GM18505 (cell line): Measurements from ENCODE around the gene ACACA.

Experiments used
- ATAC-seq: cut with Tn5 transposase; IDR thresholded peaks from one replicate; pipeline ENCODE4 v1.9.1; 2021; ENCODE audit not compliant: unreplicated experiment
- POLR2A ChIP-seq: IDR thresholded peaks from 4 replicates; pipeline ENCODE4 v1.6.1; 2011; ENCODE audit warnings: borderline replicate concordance; ENCODE audit not compliant: insufficient read depth, insufficient read length; ENCODE audit errors: extremely low read depth

Gene ACACA

GRCh38 chr17:37200497-37200896 is 206.1 kb downstream of the ACACA start:
- TF ChIP-seq POLR2A = no peak
- ATAC-seq = no peak

GRCh38 chr17:37197336-37197735 is 209.3 kb downstream of the ACACA start:
- TF ChIP-seq POLR2A = no peak
- ATAC-seq = no peak

GRCh38 chr17:37194208-37194607 is 212.4 kb downstream of the ACACA start:
- ATAC-seq = no peak
- no peak for TF ChIP-seq POLR2A

- no peak for ATAC-seq
- TF ChIP-seq POLR2A = no peak
These were observed 215.4 kb downstream of the ACACA start for GRCh38 chr17:37191219-37191618.

GRCh38 chr17:37190493-37190892 is 216.1 kb downstream of the ACACA start:
- no peak for ATAC-seq
- TF ChIP-seq POLR2A = no peak

- no peak for ATAC-seq
- TF ChIP-seq POLR2A = no peak
These were observed 218.5 kb downstream of the ACACA start for GRCh38 chr17:37188157-37188556.

GRCh38 chr17:37187262-37187661 is 219.4 kb downstream of the ACACA start:
- no peak for TF ChIP-seq POLR2A
- ATAC-seq = no peak

- TF ChIP-seq POLR2A = no peak
- no peak for ATAC-seq
These were observed 223.7 kb downstream of the ACACA start for GRCh38 chr17:37182786-37183465.

- no peak for ATAC-seq
- TF ChIP-seq POLR2A = no peak
These were observed 226.3 kb downstream of the ACACA start for GRCh38 chr17:37180376-37180775.

GRCh38 chr17:37179893-37180292 is 226.7 kb downstream of the ACACA start:
- ATAC-seq = no peak
- no peak for TF ChIP-seq POLR2A

- TF ChIP-seq POLR2A = no peak
- no peak for ATAC-seq
These were observed 229.3 kb downstream of the ACACA start for GRCh38 chr17:37177254-37177870.

- TF ChIP-seq POLR2A = no peak
- no peak for ATAC-seq
These were observed 229.9 kb downstream of the ACACA start for GRCh38 chr17:37176723-37177122.

- no peak for ATAC-seq
- TF ChIP-seq POLR2A = no peak
These were observed 232.4 kb downstream of the ACACA start for GRCh38 chr17:37174205-37174604.

- TF ChIP-seq POLR2A = no peak
- ATAC-seq = no peak
These were observed 235.7 kb downstream of the ACACA start for GRCh38 chr17:37170881-37171425.
